ENCODE data around the gene SYCE3.

SYCE3 gene

GRCh38 chr22:50584106-50585096 lies 21.7 kb upstream of the SYCE3 start:
- H3K27ac Mint-ChIP-seq = peak overlapping the region; percentile 97
- H3K4me3 Mint-ChIP-seq = peak overlapping the region; percentile 98
- H3K9me3 Mint-ChIP-seq = no peaks in the 10 kb centered on the region
- H3K36me3 Mint-ChIP-seq (ENCODE audit: low read depth) = peaks cover 5% of the 10 kb centered on the region
- peaks cover 21% of the 10 kb centered on the region for H3K4me1 Mint-ChIP-seq (ENCODE audit: low read depth)
- no peaks in the 10 kb centered on the region for H3K27me3 Mint-ChIP-seq

- H3K27ac Mint-ChIP-seq = peak overlapping the region; percentile 97
- H3K36me3 Mint-ChIP-seq (ENCODE audit: low read depth) = peaks cover 9% of the 10 kb centered on the region
- H3K4me3 Mint-ChIP-seq = peak overlapping the region; percentile 98
- H3K27me3 Mint-ChIP-seq = no peaks in the 10 kb centered on the region
- H3K4me1 Mint-ChIP-seq (ENCODE audit: low read depth) = peaks cover 21% of the 10 kb centered on the region
- no peaks in the 10 kb centered on the region for H3K9me3 Mint-ChIP-seq
Measured at GRCh38 chr22:50583294-50583861, 20.7 kb upstream of the SYCE3 start.

- Mint-ChIP-seq H3K9me3 (no peaks in the 10 kb centered on the region), H3K36me3 (ENCODE audit: low read depth) (peaks cover 9% of the 10 kb centered on the region), H3K4me1 (ENCODE audit: low read depth) (peaks cover 21% of the 10 kb centered on the region), H3K27me3 (no peaks in the 10 kb centered on the region), H3K27ac (peak within 1 kb of the TSS; percentile 97), H3K4me3 (peak within 1 kb of the TSS; percentile 98)
Measured at GRCh38 chr22:50582493-50583293, 20.0 kb upstream of the SYCE3 start, which contains the start of gene CHKB. Gene CHKB (minus strand): TSS chr22:50582849. CDS start chr22:50582781, 68 bp downstream.

- Mint-ChIP-seq H3K4me3 (peak overlapping the region; percentile 98), H3K36me3 (ENCODE audit: low read depth) (peaks cover 9% of the 10 kb centered on the region), H3K27ac (peak overlapping the region; percentile 85), H3K27me3 (no peaks in the 10 kb centered on the region), H3K4me1 (ENCODE audit: low read depth) (peaks cover 26% of the 10 kb centered on the region), H3K9me3 (no peaks in the 10 kb centered on the region)
Measured at GRCh38 chr22:50581950-50582492, 19.3 kb upstream of the SYCE3 start.

- Mint-ChIP-seq H3K4me1 (ENCODE audit: low read depth) (peaks cover 26% of the 10 kb centered on the region), H3K36me3 (ENCODE audit: low read depth) (peaks cover 11% of the 10 kb centered on the region), H3K27me3 (no peaks in the 10 kb centered on the region), H3K27ac (peak overlapping the region; percentile 85), H3K4me3 (peak overlapping the region; percentile 98), H3K9me3 (no peaks in the 10 kb centered on the region)
Measured at GRCh38 chr22:50581031-50581949, 18.6 kb upstream of the SYCE3 start.

GRCh38 chr22:50579752-50580151 lies 17.0 kb upstream of the SYCE3 start:
- no peaks in the 10 kb centered on the region for H3K9me3 Mint-ChIP-seq
- peaks cover 26% of the 10 kb centered on the region for H3K4me1 Mint-ChIP-seq (ENCODE audit: low read depth)
- H3K36me3 Mint-ChIP-seq (ENCODE audit: low read depth) = peaks cover 12% of the 10 kb centered on the region
- H3K27me3 Mint-ChIP-seq = no peaks in the 10 kb centered on the region
- H3K27ac Mint-ChIP-seq = no peak overlapping the region
- no peak overlapping the region for H3K4me3 Mint-ChIP-seq

GRCh38 chr22:50578776-50579310 lies 16.1 kb upstream of the SYCE3 start:
- peaks cover 24% of the 10 kb centered on the region for H3K4me1 Mint-ChIP-seq (ENCODE audit: low read depth)
- no peak overlapping the region for H3K4me3 Mint-ChIP-seq
- H3K27ac Mint-ChIP-seq = no peak overlapping the region
- H3K9me3 Mint-ChIP-seq = no peaks in the 10 kb centered on the region
- no peaks in the 10 kb centered on the region for H3K27me3 Mint-ChIP-seq
- peaks cover 12% of the 10 kb centered on the region for H3K36me3 Mint-ChIP-seq (ENCODE audit: low read depth)

GRCh38 chr22:50577987-50578775 lies 15.5 kb upstream of the SYCE3 start, which contains the start of gene CPT1B:
Gene CPT1B (minus strand): TSS chr22:50578427. CDS start chr22:50577915, 512 bp downstream.
- Mint-ChIP-seq H3K27ac (no peak within 1 kb of the TSS), H3K9me3 (no peaks in the 10 kb centered on the region), H3K4me1 (ENCODE audit: low read depth) (peaks cover 17% of the 10 kb centered on the region), H3K4me3 (peak within 1 kb of the TSS; percentile 26), H3K36me3 (ENCODE audit: low read depth) (peaks cover 12% of the 10 kb centered on the region), H3K27me3 (no peaks in the 10 kb centered on the region)

GRCh38 chr22:50577697-50577986 lies 14.9 kb upstream of the SYCE3 start:
- no peak overlapping the region for H3K27ac Mint-ChIP-seq
- H3K27me3 Mint-ChIP-seq = no peaks in the 10 kb centered on the region
- no peaks in the 10 kb centered on the region for H3K9me3 Mint-ChIP-seq
- peaks cover 12% of the 10 kb centered on the region for H3K36me3 Mint-ChIP-seq (ENCODE audit: low read depth)
- peaks cover 17% of the 10 kb centered on the region for H3K4me1 Mint-ChIP-seq (ENCODE audit: low read depth)
- peak overlapping the region; percentile 26 for H3K4me3 Mint-ChIP-seq

- Mint-ChIP-seq H3K4me3 (peak overlapping the region; percentile 26), H3K36me3 (ENCODE audit: low read depth) (peaks cover 18% of the 10 kb centered on the region), H3K4me1 (ENCODE audit: low read depth) (peaks cover 17% of the 10 kb centered on the region), H3K9me3 (no peaks in the 10 kb centered on the region), H3K27me3 (no peaks in the 10 kb centered on the region), H3K27ac (no peak overlapping the region)
Measured at GRCh38 chr22:50576806-50577696, 14.3 kb upstream of the SYCE3 start.

GRCh38 chr22:50576070-50576469 lies 13.4 kb upstream of the SYCE3 start:
- peaks cover 15% of the 10 kb centered on the region for H3K36me3 Mint-ChIP-seq (ENCODE audit: low read depth)
- peaks cover 9% of the 10 kb centered on the region for H3K4me1 Mint-ChIP-seq (ENCODE audit: low read depth)
- H3K27ac Mint-ChIP-seq = no peak overlapping the region
- H3K27me3 Mint-ChIP-seq = no peaks in the 10 kb centered on the region
- no peak overlapping the region for H3K4me3 Mint-ChIP-seq
- H3K9me3 Mint-ChIP-seq = no peaks in the 10 kb centered on the region

GRCh38 chr22:50575426-50575941 lies 12.8 kb upstream of the SYCE3 start:
- no peak overlapping the region for H3K27ac Mint-ChIP-seq
- H3K9me3 Mint-ChIP-seq = no peaks in the 10 kb centered on the region
- H3K36me3 Mint-ChIP-seq (ENCODE audit: low read depth) = peaks cover 18% of the 10 kb centered on the region
- H3K4me1 Mint-ChIP-seq (ENCODE audit: low read depth) = peaks cover 9% of the 10 kb centered on the region
- H3K27me3 Mint-ChIP-seq = no peaks in the 10 kb centered on the region
- no peak overlapping the region for H3K4me3 Mint-ChIP-seq
